Measurements from ENCODE around the gene RPL19. TPM values are rescaled to one million over a fixed set of nuclear protein-coding genes. Genes with fewer than 3 reads are reported as not detected.
"Not testable (repeated sequence)": the region's sequence is repeated elsewhere in the genome, so short reads cannot be mapped to it uniquely, and the experiment has no call there.

Gene RPL19
- total RNA-seq, 2 donors from 2014 or later = 1,084 to 1,135 TPM

DNA sequence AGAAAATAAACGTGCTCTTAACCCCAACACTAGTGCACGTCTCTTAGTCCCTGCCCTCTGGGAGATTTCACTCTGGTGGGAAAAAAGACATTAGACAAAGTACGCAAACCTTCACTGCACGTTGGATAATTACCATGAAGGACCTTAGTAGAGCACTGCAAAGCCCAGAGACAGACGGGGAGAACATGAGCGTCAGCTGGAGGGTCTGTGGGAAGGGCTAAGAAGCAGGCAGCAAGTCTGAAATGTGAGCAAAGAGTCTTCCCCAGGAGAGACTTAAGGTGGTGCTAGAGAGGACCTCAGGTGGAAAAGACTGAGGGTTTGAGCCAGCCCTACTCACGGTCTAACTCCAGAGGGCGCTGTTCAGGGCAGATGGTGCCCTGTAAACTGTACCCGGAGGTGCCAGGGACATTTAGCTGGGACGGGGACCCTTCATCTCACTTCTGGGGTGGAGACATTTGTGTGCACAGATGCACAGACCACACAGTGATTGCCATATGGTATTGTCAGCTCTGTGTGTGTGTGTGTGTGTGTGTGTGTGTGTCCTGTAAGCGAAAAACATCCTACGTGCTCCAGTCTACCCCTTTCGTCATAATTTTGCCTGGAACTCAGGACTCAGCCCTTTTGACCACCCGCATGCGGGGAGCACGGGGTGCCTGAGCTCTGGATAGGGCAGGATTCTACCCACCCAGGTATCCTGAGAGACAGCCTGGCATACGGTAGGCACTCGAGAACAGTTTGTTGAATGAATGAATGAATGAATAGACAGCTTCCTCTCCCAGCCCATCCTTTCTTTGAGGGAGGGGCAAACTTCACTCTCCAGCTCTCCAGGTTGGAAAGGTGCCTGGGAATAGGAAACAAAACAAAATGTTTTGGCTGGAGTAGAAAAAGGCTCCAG lies 35.7 kb downstream of the RPL19 start:
- intact Hi-C loops (cut with DNase I) = loop anchor here in 1 of 2 donors (10.0 kb wide), 1 partner anchor 251 kb away; no protein-coding TSS in a partner anchor
- peak; percentile 19 for DNase-seq (ENCODE audit: low spot score)

DNA sequence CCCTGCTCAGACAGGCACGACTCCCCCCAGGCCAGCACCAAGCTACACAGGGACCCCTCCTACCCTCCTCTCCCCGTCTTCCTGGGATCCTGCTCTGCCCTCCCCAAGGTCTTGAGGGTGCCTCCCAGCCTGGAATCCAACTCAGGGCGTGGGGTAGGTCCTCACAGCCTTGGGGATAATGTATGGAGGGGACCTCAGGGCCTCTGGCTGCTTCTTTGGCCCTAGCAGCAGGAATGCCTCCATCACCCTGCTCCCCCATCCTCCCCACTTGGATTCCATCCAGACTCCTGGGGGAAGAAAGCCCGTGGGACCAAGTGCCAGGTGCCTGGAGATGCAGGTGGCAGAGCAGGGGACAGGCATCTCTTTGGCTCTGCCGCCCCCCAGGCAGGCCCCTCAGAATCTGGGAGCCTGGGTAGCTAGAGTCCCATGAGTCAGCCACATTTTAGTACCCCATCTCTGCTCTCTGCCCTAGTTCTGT lies 36.4 kb downstream of the RPL19 start:
- intact Hi-C loops (cut with DNase I) = loop anchor here in 1 of 2 donors (10.0 kb wide), 1 partner anchor 252 kb away; no protein-coding TSS in a partner anchor
- peak; percentile 36 for DNase-seq (ENCODE audit: low spot score)

DNA sequence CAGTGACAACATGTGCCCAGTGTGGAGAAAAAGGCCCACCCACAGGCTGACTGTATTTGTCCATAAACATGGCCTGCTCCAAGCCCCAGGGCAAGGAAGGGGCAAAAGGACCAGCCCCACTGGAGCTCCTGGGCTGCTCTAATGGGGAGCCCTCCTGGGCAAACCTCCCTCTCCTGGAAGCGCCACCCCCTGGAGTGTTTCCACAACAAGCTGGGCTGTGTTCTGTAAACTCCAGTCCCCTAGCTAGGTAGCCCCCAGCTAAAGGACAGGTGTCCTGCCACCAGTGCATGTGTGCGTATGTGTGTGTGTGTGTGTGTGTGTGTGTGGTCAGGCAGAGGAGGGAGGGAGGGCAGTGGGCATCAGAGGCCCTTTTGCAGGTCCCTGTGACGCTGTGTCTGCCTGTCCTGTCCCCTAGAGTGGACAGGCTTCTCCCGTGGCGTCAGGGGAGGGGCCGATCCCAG lies 36.9 kb downstream of the RPL19 start:
- intact Hi-C loops (cut with DNase I) = loop anchor here in 1 of 2 donors (10.0 kb wide), 1 partner anchor 252 kb away; no protein-coding TSS in a partner anchor
- peak; percentile 69 for DNase-seq (ENCODE audit: low spot score)

DNA sequence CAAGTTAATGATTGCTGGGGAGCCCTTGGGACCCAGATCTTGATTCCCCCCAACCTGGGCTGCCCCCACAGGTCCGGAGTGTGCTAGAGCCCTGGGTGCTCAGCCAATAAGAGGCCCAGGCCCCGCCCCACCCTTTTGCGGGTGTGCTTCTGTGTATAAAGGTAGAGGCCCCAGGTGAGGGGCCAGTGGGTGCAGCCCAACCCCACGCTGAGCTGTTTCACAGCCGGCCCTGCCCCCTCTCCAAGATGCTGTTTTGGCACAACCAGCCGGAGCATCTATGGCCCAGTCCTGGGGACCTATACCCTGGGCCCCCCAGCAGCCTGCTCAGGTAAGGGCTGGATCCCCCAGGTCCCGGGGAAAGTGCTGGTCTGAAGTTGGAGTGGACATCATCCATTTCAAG lies 37.5 kb downstream of the RPL19 start:
- intact Hi-C loops (cut with DNase I) = loop anchor here in 1 of 2 donors (10.0 kb wide), 1 partner anchor 253 kb away; no protein-coding TSS in a partner anchor
- DNase-seq (ENCODE audit: low spot score) = peak; percentile 44

DNA sequence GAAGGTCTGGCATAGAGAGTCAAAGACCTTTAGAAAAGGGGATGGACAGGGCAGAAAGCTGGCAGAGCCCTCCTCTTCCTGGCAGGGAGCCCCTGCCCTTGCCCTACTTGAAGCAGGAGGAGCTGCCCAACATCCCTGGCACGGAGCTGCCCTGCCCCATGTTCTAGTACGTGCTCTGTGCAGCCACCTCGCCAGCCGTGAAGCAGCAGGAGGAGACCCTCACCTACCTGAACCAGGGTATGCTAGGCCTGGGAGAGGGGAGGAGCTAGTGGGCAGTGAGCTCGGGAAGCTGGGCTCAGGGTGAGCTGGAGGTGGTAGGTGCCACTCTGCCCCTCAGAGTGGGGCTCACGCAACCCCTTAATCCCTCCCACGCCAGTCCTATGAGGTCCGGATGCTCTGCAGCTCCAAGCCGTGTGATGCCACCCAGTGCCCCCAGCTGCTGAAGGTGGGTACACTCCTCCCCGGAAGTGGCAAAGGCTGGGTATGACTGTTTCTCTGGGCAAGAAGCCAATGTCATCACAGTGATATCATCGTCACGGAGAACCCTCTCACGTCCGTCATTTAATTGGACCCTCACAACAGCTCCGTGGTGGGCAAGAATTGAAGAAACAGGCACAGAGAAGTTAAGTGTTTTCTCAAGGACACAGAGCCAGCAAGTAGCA lies 38.4 kb downstream of the RPL19 start:
- intact Hi-C loops (cut with DNase I) = loop anchor here in 1 of 2 donors (10.0 kb wide), 1 partner anchor 254 kb away; no protein-coding TSS in a partner anchor
- DNase-seq (ENCODE audit: low spot score) = peak; percentile 80

DNA sequence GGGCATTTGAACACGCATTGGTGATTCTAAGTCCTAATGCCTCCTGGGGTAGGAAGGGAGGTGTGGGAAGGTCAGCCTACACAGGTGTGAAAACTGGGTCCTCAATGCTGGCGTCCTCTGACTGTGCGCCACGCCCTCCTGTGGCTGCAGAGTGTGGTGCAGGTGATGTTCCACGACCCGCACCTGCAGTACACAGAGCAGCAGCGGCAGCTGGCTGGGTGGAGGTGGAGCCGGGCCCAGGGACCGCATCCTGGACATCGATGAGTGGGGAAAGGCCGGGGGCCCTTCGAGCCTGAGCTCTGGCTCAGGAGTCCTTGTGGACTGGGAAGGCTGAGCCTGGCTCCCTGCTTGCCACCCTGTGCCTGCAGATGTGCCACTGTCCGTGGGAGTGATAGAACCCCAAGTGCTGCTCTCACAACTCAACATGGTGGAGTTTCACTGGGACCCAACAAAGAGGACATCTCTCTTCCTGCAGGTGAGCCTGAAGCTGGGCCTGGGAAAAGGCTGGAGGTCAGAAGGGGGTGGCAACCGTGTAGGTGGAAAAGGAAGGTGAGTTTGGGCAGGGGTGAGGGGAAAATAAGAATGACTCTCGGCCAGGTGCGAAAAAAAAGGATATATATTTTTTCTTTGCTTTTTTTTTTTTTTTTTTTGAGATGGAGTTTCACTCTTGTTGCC lies 39.7 kb downstream of the RPL19 start:
- intact Hi-C loops (cut with DNase I) = loop anchor here (5.0 to 10.0 kb wide), 2 partner anchors 37 to 255 kb away; partner anchors contain the start of gene RPL19 (in 2 of the 2)
- peak; percentile 73 for DNase-seq (ENCODE audit: low spot score)

DNA sequence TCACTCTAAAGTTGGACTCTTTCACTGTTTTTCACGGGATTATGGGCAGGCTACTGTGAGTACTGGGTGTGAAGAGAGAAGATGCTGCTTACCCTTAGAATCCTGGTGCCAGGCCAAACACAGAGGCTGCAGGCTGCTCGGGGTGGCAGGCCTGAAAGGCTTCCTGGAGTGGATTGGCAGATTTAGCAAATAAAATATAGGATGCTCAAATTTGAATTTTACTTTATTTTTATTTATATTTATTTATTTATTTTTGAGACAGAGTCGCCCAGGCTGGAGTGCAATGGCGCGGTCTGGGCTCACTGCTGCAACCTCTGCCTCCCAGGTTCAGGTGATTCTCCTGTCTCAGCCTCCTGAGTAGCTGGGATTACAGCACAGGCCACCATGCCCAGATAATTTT lies 40.5 kb downstream of the RPL19 start:
- intact Hi-C loops (cut with DNase I) = loop anchor here (5.0 to 10.0 kb wide), 2 partner anchors 38 to 256 kb away; partner anchors contain the start of gene RPL19 (in 2 of the 2)
- peak; percentile 57 for DNase-seq (ENCODE audit: low spot score)

DNA sequence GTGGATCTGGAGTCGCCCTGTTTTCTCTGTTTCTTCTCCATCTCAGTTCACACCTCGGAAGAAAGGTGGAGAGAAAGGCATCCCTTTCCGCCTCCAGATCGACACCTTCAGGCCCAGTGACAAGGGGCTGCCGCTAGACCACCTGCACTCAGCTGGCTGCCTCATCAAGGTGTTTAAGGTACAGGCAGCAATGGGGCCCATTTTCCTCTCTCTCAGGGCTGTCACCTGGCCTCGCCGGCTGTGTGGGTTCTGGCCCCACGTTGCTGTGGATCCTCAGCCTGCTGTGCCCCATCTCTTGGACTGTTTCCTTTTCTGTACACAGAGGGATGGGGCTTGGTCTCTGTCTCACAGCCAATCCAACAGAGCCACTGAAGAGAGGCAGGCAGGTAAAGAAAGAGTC lies 43.1 kb downstream of the RPL19 start:
- intact Hi-C loops (cut with DNase I) = loop anchor here (5.0 to 10.0 kb wide), 2 partner anchors 41 to 258 kb away; partner anchors contain the start of gene RPL19 (in 2 of the 2)
- peak; percentile 55 for DNase-seq (ENCODE audit: low spot score)

DNA sequence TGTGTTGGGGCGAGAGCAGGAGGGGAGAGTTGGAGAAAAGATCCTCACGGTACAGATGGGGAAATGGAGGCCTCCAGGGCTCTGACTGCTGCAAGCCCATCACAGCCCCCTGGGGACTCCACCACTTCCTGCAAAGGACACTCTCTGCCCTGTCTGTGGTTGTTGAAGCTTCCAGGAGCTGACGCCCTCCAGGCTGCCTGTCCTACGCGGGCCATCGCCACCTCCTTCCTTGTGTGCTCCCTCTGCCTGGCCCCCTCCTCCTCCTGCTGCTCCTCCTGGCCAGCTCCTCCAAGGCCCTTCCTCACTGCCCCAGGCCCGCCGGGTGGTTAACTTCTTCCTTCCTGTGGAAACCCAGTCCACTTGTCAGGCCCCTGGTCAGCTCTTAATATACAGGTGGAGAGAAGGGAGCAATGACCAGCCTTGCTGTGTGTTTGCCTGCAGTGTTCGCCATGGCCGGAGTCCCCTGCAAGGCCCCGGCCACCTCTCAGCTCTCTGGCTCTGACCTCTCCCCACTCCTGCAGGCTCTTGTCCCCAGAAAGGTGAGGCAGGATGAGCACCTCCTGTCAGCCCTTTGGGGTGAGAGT lies 44.0 kb downstream of the RPL19 start:
- intact Hi-C loops (cut with DNase I) = loop anchor here (5.0 to 10.0 kb wide), 2 partner anchors 42 to 259 kb away; partner anchors contain the start of gene RPL19 (in 2 of the 2)
- DNase-seq (ENCODE audit: low spot score) = peak; percentile 70

DNA sequence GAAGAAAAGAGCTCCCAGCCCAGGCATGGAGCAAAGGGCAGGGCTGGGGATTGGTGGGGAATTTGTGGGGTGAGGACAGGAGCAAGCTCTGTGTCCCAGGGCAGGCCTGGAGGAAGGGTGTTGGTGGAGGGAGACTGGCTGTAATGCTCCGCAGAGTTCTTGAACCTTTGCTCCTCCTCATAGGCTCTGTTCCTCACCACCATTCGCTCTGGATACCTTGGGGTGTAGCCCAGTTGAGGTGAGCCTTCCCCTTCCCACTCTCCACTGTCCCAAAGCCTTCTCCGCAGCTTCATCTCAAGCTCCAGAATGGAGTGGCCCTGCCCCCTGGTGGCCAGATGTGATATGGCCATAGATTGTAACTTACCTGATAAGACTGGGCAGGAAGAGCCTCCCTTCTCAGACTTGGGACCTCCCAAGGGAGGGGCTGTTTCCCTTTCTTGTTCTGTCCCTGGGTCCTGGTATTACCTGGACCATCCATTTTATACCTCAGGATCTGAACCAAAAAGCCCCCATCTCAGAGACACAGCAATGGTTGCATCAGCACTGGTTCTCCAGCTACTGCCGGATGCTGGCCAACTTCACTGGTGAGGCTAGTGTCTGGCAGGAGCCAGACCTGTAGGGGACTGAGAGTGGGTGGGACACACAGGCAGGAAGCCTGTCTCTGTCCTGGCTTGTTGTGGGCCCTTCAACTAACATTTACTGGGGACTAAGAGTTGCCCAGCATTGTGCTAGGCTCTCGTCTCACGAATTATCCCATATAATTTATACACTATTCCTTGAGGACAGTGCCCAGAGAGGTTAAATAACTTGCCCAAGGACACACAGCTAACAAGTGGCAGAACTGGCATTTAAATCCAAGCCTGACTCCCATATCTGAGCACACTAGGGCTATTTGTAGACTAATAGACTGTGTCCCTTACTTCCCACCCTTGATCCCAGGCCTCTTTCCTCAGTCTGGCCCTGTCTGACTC lies 44.8 kb downstream of the RPL19 start:
- intact Hi-C loops (cut with DNase I) = loop anchor here (5.0 to 10.0 kb wide), 2 partner anchors 43 to 260 kb away; partner anchors contain the start of gene RPL19 (in 2 of the 2)
- peak; percentile 94 for DNase-seq (ENCODE audit: low spot score)

DNA sequence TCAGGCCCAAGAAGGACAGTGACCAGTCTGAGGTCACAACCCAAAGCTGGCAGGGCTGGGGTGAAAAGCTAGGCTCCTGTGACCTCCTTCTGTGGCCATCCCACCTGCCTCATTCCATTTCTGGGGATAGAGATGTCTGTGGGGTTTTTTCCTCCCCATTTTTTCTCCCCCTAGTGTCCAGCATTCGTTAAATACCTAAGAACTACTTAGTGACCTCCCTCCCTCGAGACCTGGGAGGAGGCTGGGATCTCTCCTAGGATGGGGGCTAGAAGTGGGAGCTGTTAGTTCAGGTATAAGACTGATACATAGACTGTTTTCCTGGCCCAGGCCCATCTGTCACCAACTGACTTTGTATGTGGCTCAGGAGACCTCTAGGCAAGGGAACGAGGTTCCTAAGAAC lies 46.2 kb downstream of the RPL19 start:
- intact Hi-C loops (cut with DNase I) = loop anchor here in 1 of 2 donors (10.0 kb wide), 1 partner anchor 261 kb away; no protein-coding TSS in a partner anchor
- peak; percentile 32 for DNase-seq (ENCODE audit: low spot score)

DNA sequence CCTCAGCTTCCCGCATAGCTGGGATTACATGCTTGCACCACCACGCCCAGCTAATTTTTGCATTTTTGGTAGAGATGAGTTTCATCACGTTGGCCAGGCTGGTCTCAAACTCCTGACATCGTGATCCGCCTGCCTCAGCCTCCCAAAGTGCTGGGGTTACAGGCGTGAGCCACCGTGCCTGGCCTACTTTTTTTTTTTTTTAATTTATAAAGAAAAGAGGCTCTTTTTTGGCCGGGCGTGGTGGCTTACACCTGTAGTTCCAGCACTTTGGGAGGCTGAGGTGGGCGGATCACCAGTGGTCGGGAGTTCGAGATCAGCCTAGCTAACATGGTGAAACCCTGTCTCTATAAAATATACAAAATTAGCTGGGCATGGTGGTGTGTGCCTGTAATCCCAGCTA lies 50.0 kb downstream of the RPL19 start:
- DNase-seq (ENCODE audit: low spot score) = peak; percentile 9
- intact Hi-C loops (cut with DNase I) = not testable (repeated sequence)

DNA sequence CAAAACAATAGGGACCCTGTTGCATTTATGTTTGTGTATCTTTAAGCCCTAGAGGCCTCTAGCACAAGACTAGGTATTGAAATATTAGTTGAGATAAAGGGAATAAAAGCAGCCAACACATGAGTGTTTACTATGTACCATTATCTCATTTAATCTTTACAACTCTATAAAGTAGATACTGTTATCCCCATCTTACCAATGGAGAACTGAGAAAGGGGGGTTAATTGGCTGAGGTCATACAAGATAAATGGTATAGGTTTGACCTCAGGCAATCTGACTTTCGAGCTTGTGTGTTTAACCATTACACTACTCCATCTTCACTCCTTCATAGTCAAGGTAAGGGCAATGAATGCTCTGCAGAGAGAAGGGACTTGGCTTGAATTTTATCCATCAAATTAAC lies 51.9 kb downstream of the RPL19 start:
- DNase-seq (ENCODE audit: low spot score) = no peak
- intact Hi-C loops (cut with DNase I) = no loop called here

DNA sequence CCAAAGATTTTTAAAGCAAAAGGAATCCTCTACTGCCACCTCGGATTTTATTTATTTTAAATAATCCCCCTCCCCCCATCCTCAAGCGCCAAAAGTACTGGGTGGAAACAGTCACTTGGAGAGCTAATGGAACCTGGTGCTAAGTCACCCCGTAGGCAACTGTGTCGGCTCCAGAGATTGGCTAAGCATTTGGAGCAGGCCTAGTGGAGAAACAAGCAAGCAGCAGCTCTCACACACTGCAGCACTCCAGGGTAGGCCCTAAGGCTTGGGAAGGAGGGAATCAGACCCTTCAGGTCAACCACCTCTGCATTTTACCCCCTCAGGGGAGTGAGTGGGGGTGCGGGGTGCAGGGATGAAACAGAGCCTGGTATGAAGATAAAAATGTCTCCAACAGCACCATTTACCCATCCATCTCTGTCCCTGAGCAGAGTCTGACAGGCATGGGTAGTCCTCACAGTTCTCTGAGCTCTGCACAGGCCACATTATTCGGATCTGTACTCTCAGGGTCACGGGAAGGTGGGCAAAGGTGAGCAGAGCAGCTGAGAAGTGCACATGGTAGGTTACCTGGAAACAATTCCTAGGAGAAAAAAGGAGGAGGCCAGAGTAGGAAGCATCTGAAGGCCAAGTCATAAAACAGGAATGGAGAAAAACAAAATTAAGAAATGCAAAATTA lies 52.8 kb downstream of the RPL19 start:
- DNase-seq (ENCODE audit: low spot score) = no peak
- intact Hi-C loops (cut with DNase I) = no loop called here
